ENCODE measurements around the gene DACH1. TPM values are rescaled to one million over a fixed set of nuclear protein-coding genes. Genes with fewer than 3 reads are reported as not detected.

DACH1 gene
- total RNA-seq, 1 experiment from 2014 or later = 0.29 TPM

- DNase-seq (ENCODE audit: low read depth) = no peak
These were observed 276.3 kb downstream of the DACH1 start for GRCh38 chr13:71590654-71591148.

DNA sequence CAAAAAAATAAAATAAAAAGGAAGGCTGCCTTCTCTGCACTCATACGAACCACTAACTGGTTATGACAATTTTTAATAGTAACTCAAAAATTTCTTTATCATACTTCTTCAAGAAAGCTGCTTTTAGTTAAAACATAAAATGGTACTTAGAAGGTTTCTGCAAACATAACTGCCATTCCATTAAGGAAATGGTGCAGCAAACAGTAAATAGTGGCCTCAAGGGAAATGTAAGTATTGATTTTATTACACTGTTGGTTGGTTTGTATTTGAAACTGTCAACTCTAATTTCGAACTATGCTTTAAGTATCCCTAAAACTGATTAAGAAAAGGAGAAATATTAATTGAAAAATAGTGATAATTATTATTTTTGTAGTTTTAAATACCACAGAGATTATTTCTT, 278.0 kb downstream of the DACH1 start:
- no peak for DNase-seq (ENCODE audit: low read depth)

- no peak for DNase-seq (ENCODE audit: low read depth)
These were observed 279.2 kb downstream of the DACH1 start for GRCh38 chr13:71587817-71588216.

GRCh38 chr13:71587193-71587592, 279.8 kb downstream of the DACH1 start:
- no peak for DNase-seq (ENCODE audit: low read depth)

DNA sequence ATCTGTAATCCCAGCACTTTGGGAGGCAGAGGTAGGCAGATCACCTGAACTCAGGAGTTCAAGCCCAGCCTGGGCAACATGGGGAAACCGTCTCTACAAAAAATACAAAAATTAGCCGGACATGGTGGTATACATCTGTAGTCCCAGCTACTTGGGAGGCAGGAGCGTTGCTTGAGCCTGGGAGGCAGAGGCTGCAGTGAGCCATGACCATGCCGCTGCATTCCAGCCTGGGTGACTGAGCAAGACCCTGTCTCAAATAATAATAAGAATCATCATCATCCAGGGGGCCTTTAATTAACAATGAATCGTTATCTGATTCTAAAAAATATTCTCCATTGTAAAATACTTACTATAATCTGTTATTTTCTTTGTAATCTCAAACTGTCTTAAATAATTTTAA, 283.4 kb downstream of the DACH1 start:
- DNase-seq (ENCODE audit: low read depth) = no peak

GRCh38 chr13:71580614-71581013, 286.4 kb downstream of the DACH1 start:
- DNase-seq (ENCODE audit: low read depth) = no peak

GRCh38 chr13:71578048-71578447, 289.0 kb downstream of the DACH1 start:
- DNase-seq (ENCODE audit: low read depth) = no peak

- peak; percentile 83 for DNase-seq (ENCODE audit: low read depth)
These were observed 289.9 kb downstream of the DACH1 start for GRCh38 chr13:71577127-71577526.

GRCh38 chr13:71576571-71576970, 290.4 kb downstream of the DACH1 start:
- DNase-seq (ENCODE audit: low read depth) = no peak

DNA sequence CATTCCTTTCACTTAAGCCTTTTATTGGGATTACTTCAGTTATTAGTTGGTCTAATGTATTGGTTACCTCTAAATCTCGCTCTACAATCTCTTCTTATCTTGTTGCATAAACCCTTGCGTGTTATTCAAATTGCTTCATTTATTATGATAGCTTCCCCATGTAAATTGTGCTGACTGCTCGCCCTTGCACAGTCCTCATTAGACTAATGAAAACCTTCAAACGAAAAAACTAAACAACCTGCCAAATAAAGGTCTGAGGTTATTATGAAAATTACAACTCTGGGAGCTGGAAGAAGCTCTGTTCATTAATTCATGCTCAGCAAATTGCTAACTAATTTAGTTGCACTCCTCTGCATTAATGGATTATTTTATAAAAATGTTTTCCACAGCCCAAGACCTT, 320.1 kb downstream of the DACH1 start:
- no peak for DNase-seq (ENCODE audit: low read depth)

DNA sequence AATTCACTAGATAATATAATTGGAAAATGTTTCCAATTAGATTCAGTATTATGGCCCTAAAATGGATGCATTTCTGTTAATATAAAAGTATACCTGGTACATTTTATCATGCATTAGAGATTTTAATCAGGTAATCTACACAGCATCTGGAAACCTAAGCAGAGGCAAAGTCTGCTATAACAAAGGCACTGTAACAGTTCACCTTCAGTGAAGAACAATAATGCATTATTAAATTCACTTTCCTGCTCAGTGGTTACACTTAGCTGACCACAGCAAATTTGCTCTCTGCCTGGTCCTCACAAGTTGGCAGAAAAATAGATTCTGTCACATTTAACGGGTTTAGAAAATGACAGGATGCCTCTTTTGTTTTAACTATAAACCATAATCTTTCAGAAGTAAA, 326.9 kb downstream of the DACH1 start:
- no peak for DNase-seq (ENCODE audit: low read depth)

- no peak for DNase-seq (ENCODE audit: low read depth)
These were observed 330.8 kb downstream of the DACH1 start for GRCh38 chr13:71536201-71536600.

- DNase-seq (ENCODE audit: low read depth) = no peak
These were observed 342.2 kb downstream of the DACH1 start for GRCh38 chr13:71524613-71525304.

DNA sequence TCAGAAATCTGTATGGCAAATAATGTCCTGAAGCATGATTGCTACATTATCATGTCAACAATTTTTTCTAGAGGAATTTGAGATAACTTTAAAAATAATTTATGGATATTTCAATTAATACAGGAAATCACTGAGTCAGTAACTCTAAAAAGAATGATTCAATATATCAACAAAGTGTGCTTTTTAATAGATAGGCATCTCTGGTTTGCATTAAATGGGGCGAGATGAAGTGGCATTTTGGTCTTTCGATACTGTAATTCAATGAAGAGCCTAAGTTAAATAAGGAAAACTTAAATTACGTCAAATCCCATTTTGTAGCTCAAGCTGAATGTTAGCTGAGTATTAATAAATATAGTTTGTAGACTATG, 342.8 kb downstream of the DACH1 start:
- no peak for DNase-seq (ENCODE audit: low read depth)

GRCh38 chr13:71522941-71523526, 344.0 kb downstream of the DACH1 start:
- no peak for DNase-seq (ENCODE audit: low read depth)

DNA sequence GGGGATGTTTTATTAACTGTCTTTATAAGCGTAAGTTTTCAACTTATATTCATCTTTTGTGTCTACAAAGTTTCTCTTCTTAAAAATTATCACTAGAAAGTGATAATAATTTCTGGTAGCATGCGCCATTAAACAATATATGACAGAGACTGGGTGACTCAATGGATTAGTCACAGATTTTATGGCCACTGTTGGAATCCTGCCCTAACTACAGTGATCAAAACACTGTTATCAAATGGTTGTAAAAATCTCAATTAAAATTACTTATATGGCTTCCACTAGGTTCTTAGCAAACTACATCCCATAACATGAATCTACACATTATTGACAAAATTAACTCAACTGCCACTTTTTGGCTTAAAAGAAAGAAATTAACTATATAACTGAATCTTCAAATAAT, 350.0 kb downstream of the DACH1 start:
- peak; percentile 23 for DNase-seq (ENCODE audit: low read depth)

DNA sequence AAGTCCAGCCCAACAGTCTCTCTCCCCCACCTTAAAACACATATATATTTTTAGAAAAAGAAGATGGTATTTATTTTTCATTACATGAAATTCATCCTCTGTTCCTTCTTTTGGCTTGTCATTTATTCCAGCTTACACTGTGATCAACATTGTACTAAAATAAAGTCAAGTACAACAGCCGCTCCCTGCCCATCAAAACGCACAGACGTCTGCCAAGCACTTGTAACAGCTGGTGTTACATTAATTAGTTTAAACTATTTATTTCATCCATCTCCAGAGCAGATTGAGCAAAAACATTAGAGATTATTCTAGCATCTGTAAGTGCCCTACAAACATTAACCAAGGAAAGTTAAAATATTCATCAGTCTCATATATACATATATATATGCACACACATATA, 350.5 kb downstream of the DACH1 start:
- DNase-seq (ENCODE audit: low read depth) = no peak

DNA sequence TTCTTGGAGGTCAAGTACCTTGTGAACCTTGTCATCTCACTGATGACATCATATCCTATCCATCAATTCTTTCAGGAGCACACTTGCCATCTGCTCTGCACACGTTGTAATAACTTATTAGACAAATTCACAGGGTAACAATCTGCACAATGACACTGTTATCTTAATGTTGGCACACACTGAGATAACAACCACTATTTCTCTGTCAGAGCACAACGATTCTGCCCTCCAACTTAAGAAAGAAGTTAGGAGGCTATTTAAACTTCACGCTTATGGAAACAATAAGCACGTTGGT, 351.3 kb downstream of the DACH1 start:
- no peak for DNase-seq (ENCODE audit: low read depth)

DNA sequence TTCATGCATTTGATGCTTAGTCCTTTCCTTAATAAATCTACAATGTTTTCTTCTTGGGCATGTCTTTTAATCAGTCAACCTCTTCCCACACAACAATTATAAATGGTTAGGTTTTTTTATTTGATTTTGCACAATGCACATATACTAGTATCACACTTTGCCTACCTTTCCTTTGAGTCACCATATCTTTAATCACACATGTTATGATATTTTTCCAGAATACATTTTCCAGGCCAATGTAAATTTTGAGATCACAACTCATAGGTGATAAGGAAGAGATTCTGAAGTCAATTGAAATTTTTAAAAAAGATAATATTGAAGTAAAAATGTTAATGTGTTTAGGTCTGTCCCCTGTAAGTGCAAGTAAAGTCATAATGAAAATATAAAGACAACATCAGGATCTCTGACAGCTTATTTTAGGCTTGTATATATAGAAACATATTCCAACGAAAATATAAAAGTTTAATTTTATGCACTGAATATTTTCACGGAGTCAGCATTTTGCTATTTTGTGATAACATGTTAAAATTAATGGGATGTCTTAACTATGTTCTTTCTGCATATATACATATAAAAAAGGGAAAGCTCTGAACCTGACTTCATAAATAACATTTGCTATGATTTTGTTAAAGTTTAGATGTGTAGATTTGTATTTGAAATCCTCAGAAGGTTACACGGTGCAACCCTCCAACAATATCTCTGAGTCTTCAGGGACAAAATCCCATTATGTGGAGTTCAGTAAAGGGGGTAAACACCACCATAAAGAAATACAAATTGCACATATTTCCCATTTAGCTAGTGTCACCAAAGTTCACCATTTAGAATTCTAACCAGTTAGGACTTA, 351.9 kb downstream of the DACH1 start:
- DNase-seq (ENCODE audit: low read depth) = no peak

DNA sequence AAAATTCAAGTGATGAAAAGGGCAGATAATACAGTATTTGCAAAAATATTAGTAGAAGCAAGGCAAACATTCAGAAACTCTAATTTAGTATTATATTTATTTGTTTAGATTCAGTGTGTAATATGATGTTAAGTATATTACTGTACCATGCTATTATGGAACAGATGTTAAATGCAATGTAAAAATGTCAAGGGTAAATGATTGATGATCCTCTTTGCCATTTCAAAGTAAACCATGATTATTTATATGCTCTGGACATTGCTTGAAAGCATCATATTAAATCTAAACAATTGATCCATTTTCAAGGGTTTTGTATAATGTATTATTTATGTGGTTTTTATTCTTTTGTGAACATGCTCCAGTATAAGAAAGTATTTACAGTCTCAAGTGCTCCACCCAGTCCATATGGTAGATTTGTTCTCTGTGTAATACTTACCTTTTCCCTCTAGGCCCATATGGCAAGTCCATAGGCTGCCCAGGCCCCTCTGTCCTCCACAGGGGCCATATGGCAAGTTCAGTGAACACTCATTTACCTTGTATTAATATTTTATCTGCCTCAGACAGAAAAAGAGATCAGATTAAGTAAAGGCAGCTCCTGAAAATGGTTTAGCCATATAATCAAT, 353.5 kb downstream of the DACH1 start:
- DNase-seq (ENCODE audit: low read depth) = no peak

DNA sequence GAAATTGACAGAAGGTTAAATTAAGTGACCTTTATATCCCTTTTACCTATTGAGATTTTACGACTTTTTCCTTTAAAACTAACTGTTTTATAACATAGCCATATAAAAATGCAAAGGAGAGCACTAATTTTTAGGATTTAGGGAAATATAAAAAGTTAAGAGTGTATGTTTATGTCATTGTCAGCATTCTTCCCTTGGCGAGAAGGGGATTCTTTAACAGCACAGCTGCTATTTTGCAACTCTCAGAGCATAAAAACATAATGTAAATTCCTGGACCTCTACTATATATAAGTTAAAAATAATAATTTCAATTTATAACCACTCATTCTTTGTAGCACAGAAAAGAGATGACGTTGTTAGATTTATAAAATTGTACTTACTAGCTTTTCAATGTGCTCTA, 363.2 kb downstream of the DACH1 start:
- no peak for DNase-seq (ENCODE audit: low read depth)

DNA sequence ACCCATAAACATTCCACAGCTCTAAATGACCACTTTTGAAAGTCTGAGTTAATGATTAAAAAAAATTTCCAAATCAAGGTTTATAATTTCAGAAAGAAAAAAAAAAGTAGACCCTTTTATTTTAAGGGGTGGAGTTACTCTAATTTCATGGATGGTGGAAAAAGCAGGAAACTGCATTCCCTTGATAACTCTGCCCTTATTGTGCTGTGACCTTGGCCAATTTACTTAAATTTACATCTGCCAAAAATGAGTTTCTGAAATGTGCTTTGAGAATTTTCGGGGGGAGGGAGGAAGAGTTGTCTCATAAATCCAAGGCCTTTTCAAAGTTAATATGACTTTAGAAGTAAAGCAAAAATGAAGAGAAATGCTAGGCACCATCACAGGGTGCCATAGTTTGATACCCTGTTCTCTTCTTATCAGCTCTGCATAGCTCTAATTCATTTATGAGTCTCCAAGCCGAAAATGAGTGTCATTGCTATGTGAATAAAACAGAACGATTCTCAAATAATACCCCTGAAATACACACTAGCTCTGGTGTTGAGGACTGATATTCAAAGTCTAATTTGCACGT, 367.0 kb downstream of the DACH1 start:
- DNase-seq (ENCODE audit: low read depth) = no peak
